ENCODE measurements around the gene SMURF2.

- TF ChIP-seq, protein P1, sequence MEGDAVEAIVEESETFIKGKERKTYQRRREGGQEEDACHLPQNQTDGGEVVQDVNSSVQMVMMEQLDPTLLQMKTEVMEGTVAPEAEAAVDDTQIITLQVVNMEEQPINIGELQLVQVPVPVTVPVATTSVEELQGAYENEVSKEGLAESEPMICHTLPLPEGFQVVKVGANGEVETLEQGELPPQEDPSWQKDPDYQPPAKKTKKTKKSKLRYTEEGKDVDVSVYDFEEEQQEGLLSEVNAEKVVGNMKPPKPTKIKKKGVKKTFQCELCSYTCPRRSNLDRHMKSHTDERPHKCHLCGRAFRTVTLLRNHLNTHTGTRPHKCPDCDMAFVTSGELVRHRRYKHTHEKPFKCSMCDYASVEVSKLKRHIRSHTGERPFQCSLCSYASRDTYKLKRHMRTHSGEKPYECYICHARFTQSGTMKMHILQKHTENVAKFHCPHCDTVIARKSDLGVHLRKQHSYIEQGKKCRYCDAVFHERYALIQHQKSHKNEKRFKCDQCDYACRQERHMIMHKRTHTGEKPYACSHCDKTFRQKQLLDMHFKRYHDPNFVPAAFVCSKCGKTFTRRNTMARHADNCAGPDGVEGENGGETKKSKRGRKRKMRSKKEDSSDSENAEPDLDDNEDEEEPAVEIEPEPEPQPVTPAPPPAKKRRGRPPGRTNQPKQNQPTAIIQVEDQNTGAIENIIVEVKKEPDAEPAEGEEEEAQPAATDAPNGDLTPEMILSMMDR (IDR thresholded peaks at IDR 0.05): no peak
- TF ChIP-seq POLR2A (IDR thresholded peaks at IDR 0.05; ENCODE audit: low read depth) (no peak), EP300 (IDR thresholded peaks at IDR 0.05) (no peak), POLR2AphosphoS5 (IDR thresholded peaks at IDR 0.05) (no peak)
Measured at GRCh38 chr17:64544742-64545141, 117.4 kb downstream of the SMURF2 start.

Data from esophagus muscularis mucosa (tissue), 4 donors.